NCI-H146 treated with DMSO at 0.1 percent for 48 hours (cell line): Measurements from ENCODE around the gene MTUS2.

Source experiments
- DNase-seq: peaks from one replicate; lab custom pipeline; 2025; ENCODE audit not compliant: unreplicated experiment; lab: John Stamatoyannopoulos, UW

Gene MTUS2

DNA sequence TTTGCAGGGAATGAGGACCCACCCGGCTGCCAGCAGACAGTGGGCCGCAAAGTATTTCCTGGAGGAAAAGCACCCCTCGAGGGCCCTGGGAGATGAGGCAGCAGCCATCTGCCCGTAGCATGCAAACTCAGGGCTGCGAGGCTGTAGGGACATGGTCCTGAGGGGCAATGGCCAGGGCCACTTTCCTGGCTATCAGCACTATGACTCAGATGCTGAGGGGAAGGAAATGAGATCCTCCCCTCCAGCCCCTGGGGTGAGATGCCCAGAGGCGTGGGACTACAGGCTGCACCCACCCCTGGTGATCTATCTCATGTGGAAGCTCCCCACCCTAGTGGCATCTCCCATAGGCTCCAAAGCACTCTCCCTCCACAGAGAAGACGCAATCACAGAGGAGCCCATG is 695.2 kb downstream of the MTUS2 start:
- DNase-seq = no peak

DNA sequence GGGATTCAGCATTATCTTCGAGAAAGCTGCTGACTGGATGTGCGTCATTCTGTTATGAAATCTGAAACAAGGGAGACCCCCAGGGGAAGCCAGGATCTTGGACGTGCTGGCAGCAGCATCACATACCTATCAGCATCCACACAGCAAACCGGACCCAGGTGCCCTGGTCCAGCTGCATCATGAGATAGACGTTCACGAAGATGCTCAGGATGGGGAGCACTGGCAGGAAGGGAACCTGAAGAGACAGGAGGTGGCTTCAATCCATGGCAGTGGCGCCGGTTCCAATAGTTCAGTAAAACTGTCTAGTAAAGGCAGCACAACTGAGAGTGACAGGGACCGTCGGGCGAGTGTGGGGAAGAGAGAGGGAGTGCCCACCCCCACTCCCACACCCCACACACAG is 695.9 kb downstream of the MTUS2 start:
- DNase-seq = no peak

DNA sequence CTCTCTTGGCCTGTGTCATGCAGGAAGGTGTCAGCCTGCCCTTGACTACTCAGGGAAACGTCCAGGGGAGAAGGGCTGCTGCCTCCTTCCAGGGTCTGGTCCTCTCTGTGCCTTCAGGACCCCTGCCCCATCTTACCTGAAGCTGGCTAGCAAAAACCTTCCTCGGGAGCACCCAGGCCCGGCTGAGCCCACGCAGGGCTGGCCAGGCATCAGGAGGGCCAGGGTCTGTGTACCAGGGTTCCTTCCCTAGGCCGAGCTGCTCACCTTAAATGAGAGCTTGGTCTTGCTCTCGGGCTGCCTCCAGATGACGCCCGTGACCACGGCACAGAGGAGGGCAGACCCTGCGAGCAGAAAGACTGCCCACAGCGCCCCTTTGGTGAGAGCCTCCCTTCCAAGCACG is 696.7 kb downstream of the MTUS2 start:
- DNase-seq = no peak

DNA sequence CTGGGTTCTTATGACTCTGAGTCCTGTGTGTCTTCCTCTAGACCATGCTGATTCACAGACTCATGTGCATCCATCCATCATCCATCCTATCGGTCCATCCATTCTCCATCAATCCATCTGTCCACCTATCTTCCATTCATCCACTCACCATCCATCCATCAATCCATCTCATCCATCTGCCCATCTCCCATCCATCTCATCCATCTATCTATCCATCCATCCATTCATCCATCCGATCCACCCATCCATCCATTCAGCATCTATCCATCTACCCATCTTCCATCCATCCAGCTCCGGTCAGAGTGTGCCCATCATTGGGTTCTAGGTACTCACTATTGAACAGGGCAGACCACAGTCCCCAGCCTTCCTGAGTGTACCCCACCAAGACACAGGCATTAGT is 699.8 kb downstream of the MTUS2 start:
- no peak for DNase-seq

DNA sequence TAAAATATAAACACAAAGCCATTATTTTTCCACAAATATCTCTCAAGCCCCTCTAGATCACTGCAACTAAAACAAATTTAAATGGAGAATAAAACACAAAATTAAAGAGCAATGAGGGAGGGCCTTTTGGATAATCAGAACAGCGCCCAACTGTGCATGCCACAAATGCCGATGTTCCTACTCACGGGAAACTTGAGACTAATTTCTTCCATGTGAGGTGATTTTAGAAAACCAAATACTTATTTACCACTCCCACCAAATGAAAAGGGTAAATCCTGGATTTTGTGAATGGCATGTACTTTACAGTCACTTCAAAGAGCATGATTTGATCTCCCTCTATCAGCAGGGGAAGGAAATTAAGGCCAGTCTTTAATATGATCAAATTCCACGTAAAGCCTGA is 700.5 kb downstream of the MTUS2 start:
- no peak for DNase-seq

DNA sequence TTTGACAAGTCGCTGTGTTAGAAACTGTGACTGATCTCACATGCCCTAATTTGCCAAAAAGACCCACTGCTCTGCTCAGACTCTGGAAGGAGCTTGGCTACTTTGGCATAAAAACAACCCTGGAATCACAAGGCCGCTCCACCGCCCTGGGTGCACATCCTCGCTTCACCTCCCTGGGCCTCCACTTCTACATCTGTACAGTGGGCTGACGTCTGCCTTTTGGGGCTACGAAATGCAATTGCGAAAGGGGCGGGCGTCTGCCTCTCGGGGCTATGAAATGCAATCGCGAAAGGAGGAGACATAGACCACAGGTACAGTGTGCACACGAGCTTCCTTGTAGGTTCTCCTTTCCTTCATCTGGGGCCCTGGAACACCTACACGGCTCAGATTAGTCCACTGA is 701.2 kb downstream of the MTUS2 start:
- DNase-seq = no peak

DNA sequence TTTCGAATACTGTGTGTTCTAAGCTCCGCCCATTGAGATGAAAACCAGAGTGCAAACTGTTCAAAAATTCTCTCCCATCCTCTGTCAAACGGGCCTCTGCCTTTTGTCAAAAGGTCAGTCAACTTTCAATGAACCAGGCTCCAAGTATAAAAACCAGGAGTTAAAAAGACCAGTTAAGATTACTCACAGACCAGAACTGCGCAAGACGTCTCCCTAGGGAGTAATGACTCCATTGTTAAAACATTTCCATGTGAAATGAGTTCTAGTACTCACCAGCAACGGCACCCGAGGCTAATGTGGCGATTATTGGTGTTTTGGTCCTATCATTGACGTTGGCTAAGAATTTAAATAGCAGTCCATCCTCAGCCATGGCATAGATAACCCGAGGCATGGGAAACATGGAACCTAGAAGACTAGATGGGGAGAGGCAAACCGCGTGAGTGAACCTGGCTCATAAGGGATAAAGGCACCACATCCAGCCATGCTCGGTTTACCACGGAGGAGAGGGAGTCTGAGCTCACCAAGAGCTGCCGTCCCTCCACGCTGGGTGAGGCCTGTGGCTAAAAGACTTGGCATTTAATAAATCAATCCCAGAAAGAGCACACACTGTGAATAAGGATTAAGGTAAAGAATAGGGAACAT is 702.0 kb downstream of the MTUS2 start:
- DNase-seq = no peak

DNA sequence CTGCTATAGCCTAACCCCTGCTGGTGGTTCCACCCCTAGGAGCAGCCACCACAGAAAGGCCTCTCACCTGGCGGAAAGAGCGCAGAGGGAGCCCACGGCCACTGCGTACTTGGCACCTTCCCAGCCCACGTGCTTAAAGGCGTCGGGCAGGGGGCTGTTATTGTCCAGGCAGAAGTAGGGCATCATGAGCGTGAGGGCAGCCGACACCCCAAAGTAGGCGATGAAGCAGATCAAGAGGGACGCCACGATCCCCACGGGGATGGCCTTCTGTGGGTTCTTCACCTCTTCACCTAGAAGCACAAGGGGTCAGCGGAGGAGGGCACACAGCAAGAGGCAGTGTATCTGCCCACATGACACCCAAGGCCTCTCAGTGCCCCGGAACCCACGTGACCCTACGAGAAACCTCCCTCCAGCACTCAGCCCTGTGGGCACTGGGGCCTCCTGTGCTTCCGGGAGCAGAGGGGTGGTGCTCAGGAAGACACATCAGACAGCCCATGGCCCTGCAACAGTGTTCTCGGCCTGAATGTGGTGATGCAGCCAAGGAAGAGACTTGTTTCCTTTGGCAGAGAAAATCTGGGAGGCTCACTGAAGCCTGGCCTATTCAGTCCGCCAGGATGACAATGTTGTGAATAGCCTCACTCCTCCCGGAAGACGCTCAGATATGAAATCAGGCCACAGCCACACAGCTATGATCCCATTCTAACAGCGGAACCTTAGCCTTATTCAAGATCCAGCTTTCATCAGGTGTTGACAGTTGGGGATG is 703.2 kb downstream of the MTUS2 start:
- DNase-seq = no peak

DNA sequence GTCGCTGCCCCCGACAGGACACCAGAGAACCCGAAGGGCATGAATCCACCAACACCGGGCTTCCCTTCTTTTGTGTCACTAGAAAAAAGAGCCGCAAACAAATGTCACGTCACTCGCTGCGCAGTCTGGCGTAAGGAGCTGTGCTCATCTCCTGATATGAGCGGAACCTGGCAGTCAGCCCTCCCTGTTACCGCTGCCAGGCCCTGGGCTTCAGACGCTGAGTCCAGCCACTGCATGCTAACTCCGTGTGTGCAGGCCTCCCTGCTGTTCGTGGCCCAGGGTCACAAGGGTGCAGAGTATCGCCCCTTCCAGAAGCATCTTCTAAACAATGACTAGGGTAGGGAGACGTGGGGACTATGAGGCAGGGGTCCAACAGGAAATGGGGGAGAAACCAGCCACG is 704.0 kb downstream of the MTUS2 start:
- DNase-seq = no peak

DNA sequence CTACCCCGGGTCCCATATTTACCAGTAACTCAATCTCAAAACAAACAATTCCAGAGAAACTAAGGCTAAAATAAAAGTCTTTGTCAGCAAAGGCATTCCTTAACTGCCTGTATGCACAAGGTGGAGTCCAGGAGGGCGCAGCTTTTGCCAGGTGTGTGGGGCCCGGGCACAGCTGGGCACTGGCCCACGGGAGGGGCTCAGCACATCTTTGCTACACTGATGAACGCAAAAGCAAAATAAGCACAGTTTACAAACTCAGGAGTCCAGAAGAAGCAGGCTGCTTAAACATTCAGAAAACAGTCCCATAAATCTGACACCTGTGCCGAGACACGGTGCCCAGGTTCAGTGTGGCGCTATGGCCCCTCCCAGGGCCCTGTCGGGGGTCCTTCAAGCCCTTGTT is 704.5 kb downstream of the MTUS2 start:
- DNase-seq = no peak

DNA sequence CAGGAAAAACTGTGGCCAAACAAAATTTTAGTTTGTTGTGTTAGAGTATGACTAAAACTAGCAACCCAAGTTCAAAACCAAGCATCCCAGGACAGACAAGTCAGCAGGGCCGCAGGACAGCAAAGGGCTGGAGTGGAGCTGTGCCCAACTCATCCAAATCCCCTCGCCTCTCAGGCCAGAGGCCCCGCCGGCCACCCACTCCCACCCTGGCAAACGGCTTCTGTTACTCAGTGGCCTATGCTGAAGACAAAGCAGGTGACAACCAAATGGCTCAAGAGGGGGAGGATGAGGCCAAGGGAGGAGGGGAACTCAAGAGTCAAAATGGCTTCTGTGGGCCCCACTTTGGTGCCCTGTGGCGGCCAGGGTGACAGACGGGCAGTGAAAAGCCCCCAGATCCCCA is 705.6 kb downstream of the MTUS2 start:
- no peak for DNase-seq

DNA sequence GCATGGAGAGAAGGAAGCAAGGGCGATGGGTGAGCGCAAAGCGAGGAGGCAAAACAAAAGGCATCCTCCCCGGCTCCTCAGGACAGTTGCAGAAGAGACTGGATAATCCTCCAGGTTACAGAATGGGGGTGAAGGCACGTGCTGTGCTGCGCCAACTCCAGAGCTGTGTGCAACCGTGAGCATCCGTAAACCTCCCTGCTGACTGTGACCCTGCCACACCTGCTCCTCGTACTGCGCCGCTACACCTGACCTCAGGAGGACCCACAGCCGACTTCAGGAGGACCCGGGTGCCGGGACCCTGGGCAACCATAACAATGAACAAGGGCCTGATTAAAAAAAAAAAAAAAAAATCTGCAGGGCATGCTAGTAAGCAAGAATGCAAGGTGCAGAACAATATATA is 706.6 kb downstream of the MTUS2 start:
- no peak for DNase-seq

DNA sequence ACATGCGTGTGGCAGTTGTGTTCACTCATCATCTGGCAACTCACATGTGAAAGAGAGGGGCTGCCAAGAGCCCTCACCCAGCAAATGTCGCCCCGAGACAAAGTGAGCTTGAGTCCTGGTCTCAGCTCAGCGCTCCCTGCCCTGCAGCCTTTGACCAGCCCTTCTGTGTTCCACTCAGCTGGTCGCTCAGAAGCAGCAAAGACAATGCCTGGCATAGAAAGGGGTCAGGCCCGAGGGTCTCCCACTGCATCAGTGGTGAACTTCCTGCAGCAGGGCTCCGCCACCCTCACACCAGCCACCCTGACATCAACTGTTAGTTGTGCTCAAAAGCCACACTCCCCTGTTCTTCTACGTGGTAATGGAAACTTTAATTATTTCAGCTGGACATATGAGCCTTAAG is 707.4 kb downstream of the MTUS2 start:
- DNase-seq = no peak

DNA sequence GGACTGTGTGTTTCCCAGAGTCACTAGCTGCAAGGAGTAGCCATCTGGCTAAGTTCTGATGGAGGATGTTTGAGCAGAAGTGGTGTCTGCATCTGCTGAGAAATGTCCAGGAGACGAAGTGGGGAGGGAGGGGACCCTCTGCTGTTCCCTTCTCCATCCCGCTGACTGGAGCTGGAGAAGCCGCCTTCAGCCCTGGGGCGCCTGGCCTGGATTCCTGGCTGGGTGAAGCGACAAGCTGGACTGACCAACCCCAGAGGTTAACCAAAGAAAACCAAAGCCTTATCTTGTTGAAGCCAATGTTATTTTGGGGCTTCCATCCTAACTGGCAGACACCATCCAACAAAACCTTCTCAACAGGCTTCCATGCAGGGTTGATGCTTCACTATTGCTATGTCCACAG is 707.8 kb downstream of the MTUS2 start:
- no peak for DNase-seq

DNA sequence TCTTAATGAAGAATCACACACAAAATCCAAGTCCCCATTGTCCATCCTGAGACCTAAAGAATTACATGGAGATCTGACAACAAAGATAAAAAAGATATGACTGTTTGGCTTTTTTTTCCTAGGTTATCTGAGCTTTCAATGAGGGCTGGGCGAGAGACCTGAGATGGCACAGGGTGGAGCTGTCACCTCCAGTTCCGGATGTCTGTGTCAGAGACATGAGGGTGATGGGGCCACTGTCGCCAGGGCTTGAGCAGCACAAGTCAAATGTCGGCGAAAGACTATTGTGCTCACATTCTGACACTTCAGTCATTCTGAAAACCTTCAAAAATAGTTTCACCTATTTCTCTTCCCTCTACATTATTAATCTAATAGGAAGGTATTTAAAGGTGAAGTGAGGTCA is 709.6 kb downstream of the MTUS2 start:
- no peak for DNase-seq

DNA sequence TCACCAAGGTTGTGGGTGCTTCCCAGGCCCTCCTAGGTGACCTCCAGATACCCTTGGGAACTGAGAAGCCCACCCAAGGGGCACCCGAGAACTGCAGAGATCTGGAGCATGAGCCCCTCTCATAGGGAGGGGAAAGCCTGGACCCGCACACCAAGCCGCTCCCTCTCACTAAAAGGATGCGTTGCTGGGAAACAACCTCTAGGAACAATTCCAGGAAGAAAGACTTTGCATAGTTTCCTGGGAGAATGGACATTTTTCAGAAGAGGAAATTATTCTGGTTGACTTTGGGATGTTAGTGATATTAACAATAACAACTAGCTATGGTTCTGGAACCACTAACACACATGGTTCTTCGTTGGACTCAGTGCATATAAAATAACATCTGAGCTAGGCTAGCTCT is 710.8 kb downstream of the MTUS2 start:
- DNase-seq = no peak

DNA sequence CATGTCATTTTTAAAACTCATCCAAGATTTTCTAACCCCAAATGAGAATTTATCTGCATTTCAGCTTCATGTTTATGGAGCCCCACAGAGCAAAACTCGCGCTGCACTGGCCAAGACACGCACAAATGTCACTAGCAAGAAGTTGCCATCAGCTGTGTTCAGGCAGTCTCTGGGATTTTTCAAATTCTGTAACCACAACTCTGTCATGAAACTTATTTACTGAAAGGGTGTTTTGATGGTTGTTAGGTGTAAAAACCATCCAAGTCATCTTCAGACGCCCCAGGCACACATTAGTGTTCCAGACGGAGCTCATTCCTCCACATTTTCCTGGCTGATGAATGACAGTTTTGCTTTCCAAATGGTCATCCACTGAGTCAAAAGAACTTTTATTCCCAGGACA is 712.0 kb downstream of the MTUS2 start:
- DNase-seq = no peak

DNA sequence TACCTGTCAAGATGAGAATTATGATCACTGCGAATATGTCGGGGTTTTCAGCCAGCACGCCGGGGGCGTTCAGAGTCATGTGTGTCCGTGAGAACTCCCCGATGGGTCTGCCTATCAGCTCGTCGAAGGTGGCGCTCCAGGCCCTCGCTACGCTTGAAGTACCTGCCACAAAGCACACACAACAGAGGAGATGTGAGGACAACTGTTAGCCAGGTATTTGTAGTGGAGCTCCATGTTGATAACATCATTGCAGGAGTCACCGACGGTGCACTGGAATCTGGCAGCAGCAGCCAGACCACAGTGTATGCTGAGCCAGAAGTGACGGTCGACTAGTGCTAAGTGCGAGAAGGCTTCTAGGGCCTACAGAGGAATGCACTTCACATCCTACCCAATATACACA is 712.7 kb downstream of the MTUS2 start:
- DNase-seq = no peak

DNA sequence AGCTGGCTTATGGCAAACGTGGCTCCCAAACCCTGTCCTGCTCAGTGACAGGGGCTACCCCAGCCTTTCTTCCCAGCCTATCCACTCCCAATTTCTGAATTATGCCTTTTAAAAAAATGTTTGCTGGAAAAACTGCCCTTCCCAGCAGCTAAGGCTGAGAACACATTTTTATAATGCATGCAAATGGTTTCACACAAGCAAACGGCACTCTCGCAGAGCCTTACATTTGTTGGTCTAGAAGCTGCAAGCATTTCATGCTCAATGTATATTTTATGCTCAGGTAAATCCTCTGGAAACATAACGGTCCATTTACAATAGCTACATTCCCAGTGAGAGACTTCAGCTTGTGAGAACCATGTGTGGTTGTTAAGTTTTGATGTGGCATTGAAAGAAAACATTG is 713.9 kb downstream of the MTUS2 start:
- no peak for DNase-seq

DNA sequence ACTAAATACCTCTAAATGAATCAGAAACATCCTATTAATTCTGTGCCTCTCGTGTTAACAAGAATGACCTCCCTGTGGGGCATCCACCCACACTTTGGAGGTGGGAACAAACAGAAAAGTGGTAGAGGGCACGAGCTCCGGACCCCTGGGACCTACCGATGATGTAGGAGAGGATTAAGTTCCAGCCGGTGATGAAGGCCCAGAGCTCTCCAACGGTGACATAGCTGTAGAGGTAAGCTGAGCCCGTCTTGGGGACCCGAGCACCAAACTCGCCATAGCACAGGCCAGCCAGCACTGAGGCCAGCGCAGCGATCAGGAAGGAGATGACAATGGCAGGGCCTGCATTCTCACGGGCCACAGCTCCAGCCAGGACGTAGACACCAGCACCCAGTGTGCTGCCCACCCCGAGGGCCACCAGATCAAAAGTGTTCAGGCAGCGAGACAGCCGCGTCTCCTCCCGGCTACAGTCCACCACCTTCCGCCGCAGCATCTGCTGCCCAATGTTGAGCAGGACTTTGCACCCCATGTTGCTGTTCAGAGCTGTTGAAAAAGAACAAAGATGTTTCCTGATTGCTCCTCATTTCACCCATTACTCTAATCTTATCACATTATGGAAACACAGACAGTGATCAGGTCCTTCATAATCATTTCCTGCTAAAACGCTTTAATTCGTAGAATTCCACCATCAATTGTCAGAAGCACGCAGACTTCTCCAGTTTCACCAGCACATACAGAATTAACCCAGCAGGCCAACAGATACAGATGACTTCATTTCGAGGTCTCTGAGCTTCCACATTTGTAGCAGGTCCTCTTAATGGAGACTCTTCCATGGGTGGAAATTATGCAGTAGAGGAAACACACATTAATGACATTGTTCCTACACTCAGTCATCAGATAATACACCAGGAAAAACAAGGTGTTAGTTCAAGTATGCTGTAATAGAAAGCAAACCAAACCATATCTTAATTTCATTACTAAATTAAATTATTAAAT is 715.8 kb downstream of the MTUS2 start:
- no peak for DNase-seq

DNA sequence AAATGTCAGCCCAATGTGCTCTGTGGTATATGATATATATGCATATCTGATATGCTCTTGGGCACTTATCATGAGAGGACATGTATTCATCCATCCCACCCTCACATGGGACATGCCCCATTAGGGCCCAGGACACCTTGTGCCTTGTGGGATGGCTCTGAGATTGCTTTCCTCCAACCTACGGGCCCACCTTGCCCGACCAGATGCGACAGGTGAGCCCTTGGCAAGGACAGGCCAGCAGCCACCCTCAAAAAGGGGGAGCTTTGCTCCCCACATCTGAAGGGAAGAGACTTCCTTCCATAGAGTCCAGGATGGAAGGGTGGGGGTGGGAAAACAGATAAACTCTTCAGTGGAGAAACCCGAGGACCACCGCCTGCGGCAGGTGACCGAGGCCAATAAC is 716.7 kb downstream of the MTUS2 start:
- DNase-seq = no peak
